Measurements from ENCODE around the gene PGLYRP1. TPM values are rescaled to one million over a fixed set of nuclear protein-coding genes. Genes with fewer than 3 reads are reported as not detected.

PGLYRP1 gene
- total RNA-seq, 1 experiment from 2014 or later, result not detected

GRCh38 chr19:46036744-46037128 is 13.9 kb upstream of the PGLYRP1 start:
- TF ChIP-seq ZNF232 (CRISPR knock-in tag; IDR thresholded peaks at IDR 0.05) (no peak), PREB (CRISPR knock-in tag; IDR thresholded peaks at IDR 0.05; ENCODE audit: borderline replicate concordance) (no peak), NR3C1 (CRISPR knock-in tag; conservative IDR thresholded peaks at IDR 0.05; ENCODE audit: low read depth) (no peak), AFF4 (CRISPR knock-in tag; IDR thresholded peaks at IDR 0.05; ENCODE audit: borderline replicate concordance) (no peak)
- no peak overlapping the region for H3K27ac Mint-ChIP-seq
- POLR2A ChIA-PET, result no interaction called here
- CTCF ChIA-PET, result interaction anchor here (0.9 to 6.4 kb wide), 6 partner anchors 8 to 42 kb away, joined by 3 to 62 read pairs (median 7); no protein-coding TSS in a partner anchor
- no peak for ATAC-seq
- H3K4me1 Mint-ChIP-seq, result peaks cover 7% of the 10 kb centered on the region
- peaks cover 11% of the 10 kb centered on the region for H3K9me3 Mint-ChIP-seq
- no peak overlapping the region for H3K4me3 Mint-ChIP-seq
- H3K36me3 Mint-ChIP-seq, result peaks cover 3% of the 10 kb centered on the region; the same call in 1 of the 2 replicates
- no peak for DNase-seq (ENCODE audit: low spot score)
- H3K27me3 Mint-ChIP-seq (ENCODE audit: low read depth), result peaks cover 32% of the 10 kb centered on the region

GRCh38 chr19:46035986-46036743 is 13.3 kb upstream of the PGLYRP1 start:
- ChIA-PET POLR2A (no interaction called here), CTCF (interaction anchor here (0.8 to 6.4 kb wide), 7 partner anchors 8 to 213 kb away, joined by 3 to 62 read pairs (median 6); no protein-coding TSS in a partner anchor)
- Mint-ChIP-seq H3K27ac (no peak overlapping the region), H3K4me1 (peaks cover 7% of the 10 kb centered on the region), H3K9me3 (peaks cover 11% of the 10 kb centered on the region), H3K27me3 (ENCODE audit: low read depth) (peaks cover 27% of the 10 kb centered on the region), H3K4me3 (no peak overlapping the region), H3K36me3 (peaks cover 3% of the 10 kb centered on the region; the same call in 1 of the 2 replicates)
- TF ChIP-seq NR1H2 (CRISPR knock-in tag; IDR thresholded peaks at IDR 0.05) (no peak), ATF1 (CRISPR knock-in tag; IDR thresholded peaks at IDR 0.05) (no peak), SOX15 (CRISPR knock-in tag; IDR thresholded peaks at IDR 0.05) (no peak), USF2 (CRISPR knock-in tag; IDR thresholded peaks at IDR 0.05) (no peak), RORB (CRISPR knock-in tag; IDR thresholded peaks at IDR 0.05) (no peak)
- peak; percentile 60 for ATAC-seq
- DNase-seq (ENCODE audit: low spot score), result no peak

GRCh38 chr19:46035546-46035945 is 12.7 kb upstream of the PGLYRP1 start:
- POLR2A ChIA-PET, result no interaction called here
- H3K27ac Mint-ChIP-seq, result no peak overlapping the region
- H3K4me1 Mint-ChIP-seq, result peaks cover 7% of the 10 kb centered on the region
- H3K4me3 Mint-ChIP-seq, result no peak overlapping the region
- CTCF ChIA-PET, result interaction anchor here (0.8 to 6.4 kb wide), 4 partner anchors 18 to 213 kb away, joined by 3 to 62 read pairs (median 4); no protein-coding TSS in a partner anchor
- ATAC-seq, result no peak
- peaks cover 21% of the 10 kb centered on the region for H3K27me3 Mint-ChIP-seq (ENCODE audit: low read depth)
- DNase-seq (ENCODE audit: low spot score), result no peak
- H3K36me3 Mint-ChIP-seq, result peaks cover 3% of the 10 kb centered on the region; the same call in 1 of the 2 replicates
- peaks cover 11% of the 10 kb centered on the region for H3K9me3 Mint-ChIP-seq
- no peak for TF ChIP-seq TCF7 (CRISPR knock-in tag; IDR thresholded peaks at IDR 0.05; ENCODE audit: low read depth)
- no peak for TF ChIP-seq ZNF263 (CRISPR knock-in tag; IDR thresholded peaks at IDR 0.05; ENCODE audit: low read depth)
- TF ChIP-seq FOXP1 (CRISPR knock-in tag; IDR thresholded peaks at IDR 0.05; ENCODE audit: borderline replicate concordance), result no peak
- no peak for TF ChIP-seq TEAD1 (CRISPR knock-in tag; IDR thresholded peaks at IDR 0.05)
- TF ChIP-seq STAT6 (CRISPR knock-in tag; conservative IDR thresholded peaks at IDR 0.05; ENCODE audit: low read depth), result no peak
- no peak for TF ChIP-seq CREM (CRISPR knock-in tag; IDR thresholded peaks at IDR 0.05)
- TF ChIP-seq HMGXB4 (CRISPR knock-in tag; IDR thresholded peaks at IDR 0.05), result no peak
- no peak for TF ChIP-seq MLX (CRISPR knock-in tag; IDR thresholded peaks at IDR 0.05)
- no peak for TF ChIP-seq ETV6 (CRISPR knock-in tag; IDR thresholded peaks at IDR 0.05)
